Gastroesophageal sphincter (tissue), 4 donors: ENCODE measurements around the gene ERC1. TPM values are rescaled to one million over a fixed set of nuclear protein-coding genes. Genes with fewer than 3 reads are reported as not detected.

Experiments
- ATAC-seq: fragments of 150-250 bp; one replicate; pipeline ENCODE4 v1.9.1; 2016; ENCODE audit warnings: mild to moderate bottlenecking, moderate library complexity
- H3K27ac ChIP-seq, 4 donors: fragments of 200-600 bp; sonication (generic) in 3 of 4; 1 replicate in 3 of 4; 2 replicates in 1 of 4; pipeline ENCODE4 v1.5.1; 2016 to 2019
- H3K27me3 ChIP-seq: fragments of 200-600 bp; sonication (generic); one replicate; pipeline ENCODE4 v1.5.1; 2019
- H3K36me3 ChIP-seq, 2 donors: fragments of 200-600 bp; sonication (generic); one replicate each; pipeline ENCODE4 v1.5.1; 2019; ENCODE audit warnings: control low read depth in 1 of 2
- H3K4me1 ChIP-seq, 3 donors: fragments of 200-600 bp; sonication (generic); 1 replicate in 2 of 3; 2 replicates in 1 of 3; pipeline ENCODE4 v1.5.1; 2016 to 2019; ENCODE audit warnings: control low read depth in 2 of 3
- H3K4me3 ChIP-seq, 2 donors: fragments of 200-600 bp; sonication (generic); one replicate each; pipeline ENCODE4 v1.5.1; 2019; ENCODE audit warnings: mild to moderate bottlenecking in 1 of 2, moderate library complexity in 1 of 2
- H3K9me3 ChIP-seq, 3 donors: fragments of 200-600 bp; sonication (generic); one replicate each; pipeline ENCODE4 v1.5.1; 2017 to 2019; ENCODE audit warnings: control low read depth in 2 of 3
- EP300 ChIP-seq: sonication (generic); formaldehyde crosslinking; IDR thresholded peaks from one replicate; pipeline ENCODE4 v1.6.1; 2017; ENCODE audit warnings: antibody characterized with exemption, mild to moderate bottlenecking
- POLR2A ChIP-seq, 2 donors: fragments of 450-650 bp; IDR thresholded peaks; one replicate each; pipeline ENCODE4 v1.6.1; 2017; ENCODE audit warnings: antibody characterized with exemption in 2 of 2, mild to moderate bottlenecking in 2 of 2, moderate library complexity in 1 of 2
- POLR2AphosphoS5 ChIP-seq: sonication (generic); formaldehyde crosslinking; IDR thresholded peaks from one replicate; pipeline ENCODE4 v1.6.1; 2017; ENCODE audit warnings: antibody characterized with exemption
- WGBS, 2 donors: methylation state at CpG; one replicate each; pipeline ENCODE4 v1.1.5; 2018; ENCODE audit warnings: low coverage in 1 of 2; 5-methylcytosine and 5-hydroxymethylcytosine counted together
- total RNA-seq, 4 donors: library from RNA; depleted of rRNA; stranded (reverse); fragments of >200 nt; gene quantifications; one replicate each; pipeline ENCODE4 v1.1.0, GENCODE V29; 2016
- TF ChIP-seq, protein P1 (sequence below), 4 experiments: fragments of 200-600 bp in 2 of 4; fragments of 450-650 bp in 2 of 4; sonication (generic) in 1 of 4; IDR thresholded peaks; one replicate each; pipeline ENCODE4 v1.5.1; 2017 to 2019; ENCODE audit warnings: antibody characterized with exemption in 4 of 4, mild to moderate bottlenecking in 2 of 4, moderate library complexity in 2 of 4

The ERC1 gene
- total RNA-seq, 4 donors from 2014 or later = 38.3 to 80.2 (median 58.4) TPM

- Histone ChIP-seq H3K27ac (no peak overlapping the region), H3K4me3 (no peak overlapping the region), H3K36me3 (no peaks in the 10 kb centered on the region), H3K9me3 (no peaks in the 10 kb centered on the region), H3K4me1 (peaks cover 0 to 14% (median 3%) of the 10 kb centered on the region in 3 donors), H3K27me3 (no peaks in the 10 kb centered on the region)
- ATAC-seq = no peak
- no peak for TF ChIP-seq POLR2A (IDR thresholded peaks at IDR 0.05)
- TF ChIP-seq, protein P1, sequence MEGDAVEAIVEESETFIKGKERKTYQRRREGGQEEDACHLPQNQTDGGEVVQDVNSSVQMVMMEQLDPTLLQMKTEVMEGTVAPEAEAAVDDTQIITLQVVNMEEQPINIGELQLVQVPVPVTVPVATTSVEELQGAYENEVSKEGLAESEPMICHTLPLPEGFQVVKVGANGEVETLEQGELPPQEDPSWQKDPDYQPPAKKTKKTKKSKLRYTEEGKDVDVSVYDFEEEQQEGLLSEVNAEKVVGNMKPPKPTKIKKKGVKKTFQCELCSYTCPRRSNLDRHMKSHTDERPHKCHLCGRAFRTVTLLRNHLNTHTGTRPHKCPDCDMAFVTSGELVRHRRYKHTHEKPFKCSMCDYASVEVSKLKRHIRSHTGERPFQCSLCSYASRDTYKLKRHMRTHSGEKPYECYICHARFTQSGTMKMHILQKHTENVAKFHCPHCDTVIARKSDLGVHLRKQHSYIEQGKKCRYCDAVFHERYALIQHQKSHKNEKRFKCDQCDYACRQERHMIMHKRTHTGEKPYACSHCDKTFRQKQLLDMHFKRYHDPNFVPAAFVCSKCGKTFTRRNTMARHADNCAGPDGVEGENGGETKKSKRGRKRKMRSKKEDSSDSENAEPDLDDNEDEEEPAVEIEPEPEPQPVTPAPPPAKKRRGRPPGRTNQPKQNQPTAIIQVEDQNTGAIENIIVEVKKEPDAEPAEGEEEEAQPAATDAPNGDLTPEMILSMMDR (IDR thresholded peaks at IDR 0.05) = no peak
- TF ChIP-seq EP300 = no peak
- TF ChIP-seq POLR2AphosphoS5 = no peak
- 75 to 94% methylated on average over 3 of the region's 3 CpGs for WGBS, 2 donors
Observed at GRCh38 chr12:1436981-1437380, 446.0 kb downstream of the ERC1 start.

DNA sequence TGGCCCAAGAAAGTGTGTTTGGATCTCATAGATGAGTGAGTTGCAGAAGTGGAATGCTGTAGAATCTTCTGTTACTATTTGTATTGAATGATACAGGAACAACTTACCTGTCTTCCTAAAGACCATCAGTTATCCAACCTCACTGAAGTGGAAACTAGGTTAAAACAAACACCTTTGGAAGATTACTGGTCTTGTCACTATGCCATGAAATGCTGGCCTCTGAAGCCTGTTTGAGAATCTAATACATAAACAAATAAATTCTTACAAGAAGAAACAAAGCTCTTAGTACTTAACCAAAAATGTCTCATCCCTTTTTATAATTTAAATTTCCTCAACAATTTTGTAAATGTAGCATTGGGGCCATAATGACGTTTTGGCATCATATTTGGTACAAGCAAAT lies 448.2 kb downstream of the ERC1 start:
- TF ChIP-seq, protein P1 (IDR thresholded peaks at IDR 0.05) = no peak
- TF ChIP-seq EP300 (no peak), POLR2A (IDR thresholded peaks at IDR 0.05) (no peak), POLR2AphosphoS5 (no peak)
- peaks cover 0 to 28% (median 3%) of the 10 kb centered on the region in 3 donors for H3K4me1 ChIP-seq
- no peaks in the 10 kb centered on the region for H3K36me3 ChIP-seq
- 29 to 71% methylated on average over 1 of the region's 1 CpG for WGBS, 2 donors
- no peak overlapping the region for H3K4me3 ChIP-seq
- H3K9me3 ChIP-seq = no peaks in the 10 kb centered on the region
- ATAC-seq = no peak
- no peak overlapping the region for H3K27ac ChIP-seq
- H3K27me3 ChIP-seq = no peaks in the 10 kb centered on the region

GRCh38 chr12:1439687-1440086 lies 448.7 kb downstream of the ERC1 start:
- H3K9me3 ChIP-seq = no peaks in the 10 kb centered on the region
- H3K36me3 ChIP-seq = no peaks in the 10 kb centered on the region
- H3K4me1 ChIP-seq = peaks cover 0 to 32% (median 3%) of the 10 kb centered on the region in 3 donors
- H3K4me3 ChIP-seq = no peak overlapping the region
- no peak for ATAC-seq
- H3K27ac ChIP-seq = no peak overlapping the region
- H3K27me3 ChIP-seq = no peaks in the 10 kb centered on the region
- TF ChIP-seq POLR2AphosphoS5 (no peak), EP300 (no peak), POLR2A (IDR thresholded peaks at IDR 0.05) (no peak)
- TF ChIP-seq, protein P1 (IDR thresholded peaks at IDR 0.05) = no peak
- WGBS, 2 donors = 70 to 80% methylated on average over 3 of the region's 3 CpGs

- ATAC-seq = peak; percentile 65
- 12 to 29% methylated on average over 3 to 7 of the region's 8 CpGs for WGBS, 2 donors
- Histone ChIP-seq H3K4me3 (peak overlapping the region; percentile 20 to 38), H3K36me3 (peaks cover 0 to 20% of the 10 kb centered on the region in 2 donors), H3K27ac (peak overlapping the region; percentile 81 to 88 (median 82)), H3K4me1 (peaks cover 0 to 22% (median 0%) of the 10 kb centered on the region in 3 donors), H3K27me3 (no peaks in the 10 kb centered on the region), H3K9me3 (no peaks in the 10 kb centered on the region)
- TF ChIP-seq, protein P1 (IDR thresholded peaks at IDR 0.05) = no peak
- TF ChIP-seq POLR2AphosphoS5 (no peak), POLR2A (IDR thresholded peaks at IDR 0.05) (no peak), EP300 (no peak)
Observed at GRCh38 chr12:1443421-1444141, 452.6 kb downstream of the ERC1 start.

- TF ChIP-seq EP300 = no peak
- TF ChIP-seq, protein P1 (IDR thresholded peaks at IDR 0.05) = no peak
- TF ChIP-seq POLR2AphosphoS5 = no peak
- no peak for TF ChIP-seq POLR2A (IDR thresholded peaks at IDR 0.05)
- peak; percentile 10 for ATAC-seq
- Histone ChIP-seq H3K27me3 (no peaks in the 10 kb centered on the region), H3K27ac (peak overlapping the region; percentile 81 to 88 (median 82)), H3K4me1 (peaks cover 0 to 22% (median 0%) of the 10 kb centered on the region in 3 donors), H3K36me3 (peaks cover 0 to 25% of the 10 kb centered on the region in 2 donors), H3K4me3 (peak overlapping the region; percentile 20 to 38), H3K9me3 (no peaks in the 10 kb centered on the region)
- WGBS, 2 donors = 21 to 45% methylated on average over 6 of the region's 6 CpGs
Observed at GRCh38 chr12:1444142-1444516, 453.1 kb downstream of the ERC1 start.
